ENCODE data around the gene KCNQ5. TPM values are rescaled to one million over a fixed set of nuclear protein-coding genes. Genes with fewer than 3 reads are reported as not detected.

KCNQ5 gene
- total RNA-seq, 1 experiment from 2014 or later, result 0.07 TPM

DNA sequence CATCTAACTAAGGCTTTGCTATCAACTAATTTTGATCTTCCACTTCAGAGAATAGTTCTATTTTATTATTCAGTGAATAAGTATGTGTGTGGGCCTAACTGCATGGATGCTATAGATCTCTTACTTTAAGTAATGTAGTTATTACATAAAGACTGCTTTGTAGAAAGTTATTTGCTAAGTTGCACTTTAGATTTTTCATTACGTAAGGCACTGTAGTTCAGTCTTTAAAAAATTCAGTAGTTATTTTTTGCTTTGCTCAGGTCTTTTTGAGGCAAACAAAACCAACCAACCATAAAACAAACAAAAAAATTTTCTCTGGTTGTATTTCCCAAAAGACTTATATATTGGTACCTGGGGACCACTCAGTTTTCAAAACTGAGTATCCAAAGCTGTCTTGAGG, 53.0 kb downstream of the KCNQ5 start:
- no peak overlapping the region for H3K4me3 Mint-ChIP-seq
- WGBS (ENCODE audit: extremely low coverage, insufficient read length, low lambda C conversion rate), result no CpG with 5 or more reads among the region's 1 CpG
- H3K4me1 ChIP-seq (ENCODE audit: insufficient read depth, low read length), result no peaks in the 10 kb centered on the region
- no peaks in the 10 kb centered on the region for H4K20me1 ChIP-seq (ENCODE audit: control insufficient read depth, insufficient read depth, insufficient read length)
- no peak overlapping the region for H2BK5ac ChIP-seq (ENCODE audit: insufficient read length, low read length)
- no peak overlapping the region for H2BK120ac ChIP-seq (ENCODE audit: low read depth, low read length, poor library complexity, severe bottlenecking)
- no peaks in the 10 kb centered on the region for H3K36me3 Mint-ChIP-seq (ENCODE audit: insufficient read depth in 1 of 3, low read depth in 3 of 3)
- no peak overlapping the region for H3K56ac ChIP-seq (ENCODE audit: insufficient read length, low read depth, low read length)
- TF ChIP-seq, protein P1, sequence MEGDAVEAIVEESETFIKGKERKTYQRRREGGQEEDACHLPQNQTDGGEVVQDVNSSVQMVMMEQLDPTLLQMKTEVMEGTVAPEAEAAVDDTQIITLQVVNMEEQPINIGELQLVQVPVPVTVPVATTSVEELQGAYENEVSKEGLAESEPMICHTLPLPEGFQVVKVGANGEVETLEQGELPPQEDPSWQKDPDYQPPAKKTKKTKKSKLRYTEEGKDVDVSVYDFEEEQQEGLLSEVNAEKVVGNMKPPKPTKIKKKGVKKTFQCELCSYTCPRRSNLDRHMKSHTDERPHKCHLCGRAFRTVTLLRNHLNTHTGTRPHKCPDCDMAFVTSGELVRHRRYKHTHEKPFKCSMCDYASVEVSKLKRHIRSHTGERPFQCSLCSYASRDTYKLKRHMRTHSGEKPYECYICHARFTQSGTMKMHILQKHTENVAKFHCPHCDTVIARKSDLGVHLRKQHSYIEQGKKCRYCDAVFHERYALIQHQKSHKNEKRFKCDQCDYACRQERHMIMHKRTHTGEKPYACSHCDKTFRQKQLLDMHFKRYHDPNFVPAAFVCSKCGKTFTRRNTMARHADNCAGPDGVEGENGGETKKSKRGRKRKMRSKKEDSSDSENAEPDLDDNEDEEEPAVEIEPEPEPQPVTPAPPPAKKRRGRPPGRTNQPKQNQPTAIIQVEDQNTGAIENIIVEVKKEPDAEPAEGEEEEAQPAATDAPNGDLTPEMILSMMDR (conservative IDR thresholded peaks at IDR 0.05), result no peak
- H3K4me2 ChIP-seq (ENCODE audit: insufficient read depth, insufficient read length, low read length), result no peak overlapping the region
- H3K9ac ChIP-seq (ENCODE audit: extremely low read depth, insufficient read length, low read length), result no peak overlapping the region
- no peak for DNase-seq
- H2BK20ac ChIP-seq (ENCODE audit: low read depth, low read length, poor library complexity, severe bottlenecking), result no peak overlapping the region
- H3K9me3 ChIP-seq (ENCODE audit: control insufficient read depth, low read depth, low read length), result no peaks in the 10 kb centered on the region
- no peak overlapping the region for H2AFZ ChIP-seq (ENCODE audit: low read length)
- no peak overlapping the region for H3K18ac ChIP-seq (ENCODE audit: insufficient read length, low read depth, low read length)
- H3K79me1 ChIP-seq (ENCODE audit: insufficient read depth, low read depth, low read length, poor library complexity, severe bottlenecking), result no peaks in the 10 kb centered on the region
- no peaks in the 10 kb centered on the region for H3K27me3 Mint-ChIP-seq (ENCODE audit: low read depth)
- H3K27ac Mint-ChIP-seq, result no peak overlapping the region
- no peaks in the 10 kb centered on the region for H3K79me2 ChIP-seq (ENCODE audit: insufficient read depth, low read length)
- no peak overlapping the region for H3K4ac ChIP-seq (ENCODE audit: low read depth, low read length)
- no peak overlapping the region for H2BK15ac ChIP-seq (ENCODE audit: low read depth, low read length)
- no peak overlapping the region for H4K91ac ChIP-seq (ENCODE audit: insufficient read length, low read depth, low read length)
- H3K27me3 ChIP-seq (ENCODE audit: insufficient read depth, low read length), result no peaks in the 10 kb centered on the region
- no peak overlapping the region for H4K8ac ChIP-seq (replicated peaks; ENCODE audit: insufficient read length, low read depth, low read length)
- no peaks in the 10 kb centered on the region for H3K9me3 Mint-ChIP-seq
- H3K27ac ChIP-seq (ENCODE audit: insufficient read length, low read depth, low read length), result no peak overlapping the region
- H3K23me2 ChIP-seq (ENCODE audit: insufficient read length, low read depth, low read length, poor library complexity, severe bottlenecking), result no peaks in the 10 kb centered on the region
- H3T11ph ChIP-seq (ENCODE audit: low read length), result no peak overlapping the region
- no peak overlapping the region for H2BK12ac ChIP-seq (ENCODE audit: insufficient read length, low read depth, low read length)
- H3K14ac ChIP-seq (ENCODE audit: insufficient read depth, low read length), result no peak overlapping the region
- no peak overlapping the region for H3K23ac ChIP-seq (ENCODE audit: insufficient read length, low read depth, low read length)
- H4K5ac ChIP-seq (ENCODE audit: insufficient read length, low read depth, low read length), result no peak overlapping the region
- H2AK5ac ChIP-seq (ENCODE audit: insufficient read length, low read length), result no peak overlapping the region
- H3K4me1 Mint-ChIP-seq, result no peaks in the 10 kb centered on the region

All from H9 (cell line).